Mesodermal cell (in vitro differentiated cells): ENCODE data around the gene FAR1.

Experiments used
- H3K27ac ChIP-seq: 2 replicates; pipeline ENCODE4 v1.7.0; 2013; ENCODE audit warnings: mild to moderate bottlenecking, low read depth, low read length, moderate library complexity; ENCODE audit not compliant: severe bottlenecking
- H3K36me3 ChIP-seq: 2 replicates; pipeline ENCODE4 v1.7.1; 2013; ENCODE audit warnings: mild to moderate bottlenecking, low read length, moderate library complexity; ENCODE audit not compliant: control insufficient read depth, insufficient read depth
- H3K4me1 ChIP-seq: one replicate; pipeline ENCODE4 v1.7.1; 2013; ENCODE audit warnings: mild to moderate bottlenecking, low read length; ENCODE audit not compliant: insufficient read depth, control insufficient read depth, poor library complexity, severe bottlenecking
- H3K4me3 ChIP-seq: 2 replicates; pipeline ENCODE4 v1.7.0; 2013; ENCODE audit warnings: low read length, control low read depth, mild to moderate bottlenecking; ENCODE audit not compliant: insufficient read depth, poor library complexity, severe bottlenecking; ENCODE audit errors: extremely low read depth
- H3K9me3 ChIP-seq: 2 replicates; pipeline ENCODE4 v1.7.1; 2013; ENCODE audit warnings: mild to moderate bottlenecking, low read length, moderate library complexity; ENCODE audit not compliant: control insufficient read depth
- WGBS, 2 experiments: methylation state at CpG; one replicate each; pipeline ENCODE4 v1.1.5; 2013; ENCODE audit warnings: missing lambda C conversion rate in 2 of 2; ENCODE audit not compliant: insufficient coverage in 2 of 2; 5-methylcytosine and 5-hydroxymethylcytosine counted together

FAR1 gene

DNA sequence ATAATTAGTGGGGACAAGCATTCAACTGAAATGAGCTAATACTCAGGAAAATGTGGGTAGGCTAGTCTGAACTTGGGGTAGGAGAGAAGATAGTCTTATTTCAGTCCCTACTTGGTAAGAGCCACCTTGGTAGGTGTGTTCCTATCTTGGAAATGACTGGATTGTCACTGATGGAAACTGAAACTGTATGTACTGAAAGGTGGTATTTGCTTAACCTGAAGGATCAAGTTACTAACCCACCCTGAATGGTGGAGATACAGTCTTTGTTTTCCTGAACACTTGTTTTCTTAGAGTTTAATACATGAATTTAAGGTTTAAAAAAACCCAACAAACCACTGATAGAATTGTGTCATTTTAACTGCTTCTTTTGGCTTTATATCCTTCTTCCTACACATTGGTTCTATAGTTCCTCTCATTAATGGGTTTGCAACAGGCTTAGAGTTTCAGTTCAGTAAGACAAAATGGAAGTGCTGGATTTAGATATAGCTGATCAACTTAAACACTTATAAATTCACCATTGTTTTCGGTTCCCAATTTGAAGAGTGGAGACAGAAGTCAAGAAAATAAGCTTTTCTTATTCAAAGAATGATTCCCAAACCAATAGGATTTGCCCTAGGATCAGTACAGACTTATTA, 4.2 kb downstream of the FAR1 start:
- no peaks in the 10 kb centered on the region for H3K9me3 ChIP-seq
- H3K36me3 ChIP-seq: peaks cover 30% of the 10 kb centered on the region
- no peak overlapping the region for H3K4me3 ChIP-seq
- H3K27ac ChIP-seq: no peak overlapping the region
- H3K4me1 ChIP-seq: peaks cover 12% of the 10 kb centered on the region
- no CpG with 5 or more reads among the region's 1 CpG for WGBS, 2 experiments

GRCh38 chr11:13674799-13675509, 6.5 kb downstream of the FAR1 start:
- no peak overlapping the region for H3K27ac ChIP-seq
- no peaks in the 10 kb centered on the region for H3K9me3 ChIP-seq
- H3K4me1 ChIP-seq: peaks cover 9% of the 10 kb centered on the region
- no peak overlapping the region for H3K4me3 ChIP-seq
- 96 to 97% methylated on average over 3 of the region's 6 CpGs for WGBS, 2 experiments
- peaks cover 30% of the 10 kb centered on the region for H3K36me3 ChIP-seq

DNA sequence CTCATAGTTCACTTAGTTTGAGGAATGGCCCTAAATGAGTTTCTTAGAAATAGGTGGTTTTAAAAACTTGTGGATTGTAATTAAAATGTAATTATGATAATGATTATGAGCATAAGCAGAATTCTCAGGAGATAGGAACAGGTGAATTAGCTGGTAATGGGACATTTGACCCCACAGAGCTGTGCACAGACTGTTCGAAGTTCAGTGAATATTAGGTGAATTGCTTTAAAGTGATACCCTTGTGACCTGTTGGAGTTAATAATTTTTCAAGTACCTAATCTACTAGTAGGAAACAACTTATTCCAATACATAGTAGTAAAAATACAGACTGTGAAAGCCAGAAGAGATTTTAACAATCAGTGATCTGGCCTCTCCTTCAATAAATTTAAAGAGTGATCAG, 8.1 kb downstream of the FAR1 start:
- 100% methylated on average over 1 of the region's 1 CpG; no CpG with 5 or more reads in 1 of the 2 experiments for WGBS, 2 experiments
- Histone ChIP-seq H3K4me3 (no peak overlapping the region), H3K4me1 (peaks cover 5% of the 10 kb centered on the region), H3K9me3 (no peaks in the 10 kb centered on the region), H3K27ac (no peak overlapping the region), H3K36me3 (peaks cover 24% of the 10 kb centered on the region)

DNA sequence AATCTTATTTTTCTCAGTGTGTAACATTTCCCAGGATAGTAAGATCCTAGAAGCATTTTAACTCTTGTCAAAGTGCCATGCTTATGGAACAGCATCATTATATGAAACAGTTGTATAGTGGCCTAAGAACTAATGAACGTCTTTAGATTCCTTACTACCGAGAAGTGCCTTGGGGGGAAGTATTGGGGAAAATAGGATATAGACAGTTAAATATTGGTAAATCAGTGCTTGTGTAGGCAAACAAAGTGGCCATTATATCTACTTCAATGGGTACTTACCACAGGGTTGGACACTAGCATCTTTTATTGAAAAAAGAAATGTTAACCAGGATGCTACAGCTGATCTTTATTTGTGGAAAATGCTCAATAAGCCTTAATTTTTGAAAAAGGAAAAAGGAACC, 11.3 kb downstream of the FAR1 start:
- no peak overlapping the region for H3K27ac ChIP-seq
- 100% methylated on average over 2 of the region's 2 CpGs; no CpG with 5 or more reads in 1 of the 2 experiments for WGBS, 2 experiments
- no peaks in the 10 kb centered on the region for H3K36me3 ChIP-seq
- peaks cover 5% of the 10 kb centered on the region for H3K4me1 ChIP-seq
- no peak overlapping the region for H3K4me3 ChIP-seq
- H3K9me3 ChIP-seq: no peaks in the 10 kb centered on the region

DNA sequence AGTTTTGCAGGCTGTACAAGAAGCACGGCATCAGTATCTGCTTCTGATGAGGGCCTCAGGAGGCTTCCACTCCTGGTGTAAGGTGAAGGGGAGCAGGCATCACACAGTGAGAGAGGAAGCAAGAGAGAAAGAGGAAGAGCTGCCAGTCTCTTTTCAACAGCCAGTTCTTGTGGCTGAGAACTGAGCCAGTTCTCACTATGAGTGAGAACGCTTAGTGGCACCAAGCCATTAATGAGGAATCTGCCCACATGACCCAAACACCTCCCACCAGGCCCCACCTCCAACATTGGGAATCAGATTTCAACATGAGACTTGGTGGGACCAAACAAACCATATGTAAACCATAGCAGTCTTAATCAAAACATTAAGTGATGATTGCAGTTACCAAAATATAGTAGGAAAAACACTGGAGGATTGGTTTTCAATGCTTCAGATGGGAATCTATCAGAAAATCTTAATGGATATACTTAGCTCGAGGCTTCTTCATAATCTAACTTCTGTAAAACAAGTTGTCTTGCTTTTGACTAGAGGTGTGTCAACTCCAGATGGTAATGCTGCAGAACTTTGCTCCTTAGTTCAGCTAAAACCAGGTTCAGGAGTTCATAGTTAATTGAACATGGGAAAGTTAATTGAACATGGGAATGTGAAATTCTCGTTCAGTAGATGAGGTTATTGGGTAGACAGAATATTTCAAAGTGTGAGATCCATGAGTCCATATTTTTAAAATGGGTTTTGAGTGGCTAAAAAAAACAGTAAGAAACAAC, 12.2 kb downstream of the FAR1 start:
- no peak overlapping the region for H3K27ac ChIP-seq
- H3K36me3 ChIP-seq: no peaks in the 10 kb centered on the region
- H3K4me1 ChIP-seq: peaks cover 11% of the 10 kb centered on the region
- H3K4me3 ChIP-seq: no peak overlapping the region
- H3K9me3 ChIP-seq: no peaks in the 10 kb centered on the region
- 95 to 100% methylated on average over 4 of the region's 4 CpGs for WGBS, 2 experiments

DNA sequence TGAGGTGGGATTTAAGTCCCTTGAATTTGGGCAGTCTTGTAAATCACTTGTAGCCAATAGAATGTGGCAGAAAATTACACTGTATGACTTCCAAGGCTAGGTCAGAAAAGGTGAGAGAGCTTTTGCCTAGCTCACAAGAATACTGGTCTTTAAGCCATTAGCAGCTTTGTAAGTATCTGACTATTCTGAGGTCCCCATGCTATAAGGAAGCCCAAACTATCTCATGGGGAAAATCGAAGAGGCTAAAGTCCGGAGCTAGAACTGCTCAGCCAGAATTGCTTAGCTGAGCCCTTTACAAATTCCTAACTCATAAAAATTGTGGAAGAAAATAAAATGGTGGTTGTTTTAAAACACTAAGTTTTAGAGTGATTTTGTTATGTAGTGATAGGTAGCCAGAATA, 13.0 kb downstream of the FAR1 start:
- no peaks in the 10 kb centered on the region for H3K9me3 ChIP-seq
- peaks cover 18% of the 10 kb centered on the region for H3K4me1 ChIP-seq
- no peaks in the 10 kb centered on the region for H3K36me3 ChIP-seq
- WGBS, 2 experiments: no CpG with 5 or more reads among the region's 2 CpGs
- H3K4me3 ChIP-seq: no peak overlapping the region
- H3K27ac ChIP-seq: no peak overlapping the region

DNA sequence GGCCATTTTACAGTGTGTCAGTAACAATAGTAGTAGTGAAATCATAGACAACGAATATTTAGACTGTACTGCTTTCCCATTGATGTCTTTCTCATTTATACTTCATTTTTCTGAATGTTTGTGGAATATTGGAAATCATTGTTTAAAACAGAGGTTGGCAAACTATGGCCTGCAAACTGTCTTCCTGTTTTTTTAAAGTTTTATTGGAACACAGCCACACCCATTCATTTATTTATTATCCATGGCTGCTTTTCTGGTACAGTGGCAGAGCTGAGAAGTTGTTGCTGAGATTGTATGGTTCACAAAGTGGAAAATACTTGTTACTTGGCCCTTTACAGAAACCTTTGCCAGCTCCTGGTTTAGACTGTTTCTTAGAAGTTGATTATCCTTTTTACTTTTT, 13.7 kb downstream of the FAR1 start:
- no peak overlapping the region for H3K27ac ChIP-seq
- WGBS, 2 experiments: no CpG with 5 or more reads among the region's 1 CpG

DNA sequence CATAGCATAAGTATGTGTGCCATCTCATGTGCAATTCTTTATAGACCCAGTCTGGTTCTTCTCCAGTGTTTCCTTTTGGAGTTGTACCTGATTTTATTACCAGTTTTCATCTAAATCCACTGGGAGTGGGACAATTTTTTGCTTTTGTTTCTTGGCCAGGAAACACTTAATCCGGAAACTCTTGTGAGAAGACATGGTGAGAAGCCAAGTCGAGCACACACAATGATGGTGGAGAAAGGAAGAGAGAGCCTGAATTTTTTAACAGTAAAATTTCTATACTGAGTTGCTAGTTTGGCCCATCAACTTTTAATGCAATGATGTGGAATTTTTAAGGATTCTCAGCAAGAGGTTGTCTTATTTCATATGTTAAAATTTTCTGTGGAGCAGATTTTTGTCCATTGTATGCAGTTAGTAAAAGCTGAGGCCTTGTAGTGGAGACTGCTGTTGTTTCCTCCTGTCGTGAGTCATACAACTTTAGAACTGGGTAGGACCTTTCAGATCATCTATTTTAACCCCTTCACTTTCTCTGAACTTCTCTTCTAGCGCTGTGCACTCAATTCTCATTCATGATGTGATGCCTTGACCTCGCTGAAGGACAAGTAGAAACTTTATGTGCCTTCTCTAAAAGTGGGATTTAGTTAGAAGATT, 17.1 kb downstream of the FAR1 start:
- H3K9me3 ChIP-seq: no peaks in the 10 kb centered on the region
- H3K27ac ChIP-seq: peak overlapping the region; percentile 30
- no peak overlapping the region for H3K4me3 ChIP-seq
- H3K4me1 ChIP-seq: peaks cover 20% of the 10 kb centered on the region
- no peaks in the 10 kb centered on the region for H3K36me3 ChIP-seq
- 82 to 85% methylated on average over 3 to 4 of the region's 5 CpGs for WGBS, 2 experiments

More for the DNA sequence above, 13.7 kb downstream of the FAR1 start:
- no peak overlapping the region for H3K4me3 ChIP-seq
- H3K9me3 ChIP-seq: no peaks in the 10 kb centered on the region
- H3K36me3 ChIP-seq: no peaks in the 10 kb centered on the region
- peaks cover 21% of the 10 kb centered on the region for H3K4me1 ChIP-seq

DNA sequence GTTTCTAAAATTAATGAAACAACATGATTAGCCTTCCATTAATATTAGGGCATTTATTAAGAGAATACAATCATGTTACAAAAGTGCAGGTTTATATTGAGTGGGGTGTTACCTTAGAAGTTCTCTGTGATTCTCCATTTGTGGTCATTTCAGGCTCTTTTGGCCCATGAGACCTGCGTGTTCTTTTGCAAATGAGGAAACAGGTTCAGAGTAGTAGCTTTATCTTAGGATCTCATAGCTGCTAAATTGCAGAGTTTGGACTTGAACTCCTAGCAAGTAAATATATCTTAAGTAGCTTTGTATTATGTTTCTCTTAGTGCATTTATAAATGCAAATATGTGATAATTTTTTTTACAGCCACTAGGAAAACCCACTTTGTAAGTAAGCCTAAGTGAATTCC, 18.3 kb downstream of the FAR1 start:
- no peaks in the 10 kb centered on the region for H3K9me3 ChIP-seq
- H3K36me3 ChIP-seq: no peaks in the 10 kb centered on the region
- peak overlapping the region; percentile 23 for H3K27ac ChIP-seq
- H3K4me1 ChIP-seq: peaks cover 20% of the 10 kb centered on the region
- H3K4me3 ChIP-seq: no peak overlapping the region
- WGBS, 2 experiments: 80 to 88% methylated on average over 1 of the region's 1 CpG

- 74 to 88% methylated on average over 2 to 3 of the region's 3 CpGs for WGBS, 2 experiments
- Histone ChIP-seq H3K9me3 (no peaks in the 10 kb centered on the region), H3K4me3 (no peak overlapping the region), H3K27ac (peak overlapping the region; percentile 23), H3K4me1 (peaks cover 20% of the 10 kb centered on the region), H3K36me3 (no peaks in the 10 kb centered on the region)
These were observed 18.8 kb downstream of the FAR1 start for GRCh38 chr11:13687271-13687670.
